ENCODE measurements around the gene NME9.
"Not testable (repeated sequence)": the region's sequence is repeated elsewhere in the genome, so short reads cannot be mapped to it uniquely, and the experiment has no call there.

NME9 gene, protein sequence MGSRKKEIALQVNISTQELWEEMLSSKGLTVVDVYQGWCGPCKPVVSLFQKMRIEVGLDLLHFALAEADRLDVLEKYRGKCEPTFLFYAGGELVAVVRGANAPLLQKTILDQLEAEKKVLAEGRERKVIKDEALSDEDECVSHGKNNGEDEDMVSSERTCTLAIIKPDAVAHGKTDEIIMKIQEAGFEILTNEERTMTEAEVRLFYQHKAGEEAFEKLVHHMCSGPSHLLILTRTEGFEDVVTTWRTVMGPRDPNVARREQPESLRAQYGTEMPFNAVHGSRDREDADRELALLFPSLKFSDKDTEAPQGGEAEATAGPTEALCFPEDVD
- 0 to 0.07 reads per million in 2 donors for total RNA-seq

DNA sequence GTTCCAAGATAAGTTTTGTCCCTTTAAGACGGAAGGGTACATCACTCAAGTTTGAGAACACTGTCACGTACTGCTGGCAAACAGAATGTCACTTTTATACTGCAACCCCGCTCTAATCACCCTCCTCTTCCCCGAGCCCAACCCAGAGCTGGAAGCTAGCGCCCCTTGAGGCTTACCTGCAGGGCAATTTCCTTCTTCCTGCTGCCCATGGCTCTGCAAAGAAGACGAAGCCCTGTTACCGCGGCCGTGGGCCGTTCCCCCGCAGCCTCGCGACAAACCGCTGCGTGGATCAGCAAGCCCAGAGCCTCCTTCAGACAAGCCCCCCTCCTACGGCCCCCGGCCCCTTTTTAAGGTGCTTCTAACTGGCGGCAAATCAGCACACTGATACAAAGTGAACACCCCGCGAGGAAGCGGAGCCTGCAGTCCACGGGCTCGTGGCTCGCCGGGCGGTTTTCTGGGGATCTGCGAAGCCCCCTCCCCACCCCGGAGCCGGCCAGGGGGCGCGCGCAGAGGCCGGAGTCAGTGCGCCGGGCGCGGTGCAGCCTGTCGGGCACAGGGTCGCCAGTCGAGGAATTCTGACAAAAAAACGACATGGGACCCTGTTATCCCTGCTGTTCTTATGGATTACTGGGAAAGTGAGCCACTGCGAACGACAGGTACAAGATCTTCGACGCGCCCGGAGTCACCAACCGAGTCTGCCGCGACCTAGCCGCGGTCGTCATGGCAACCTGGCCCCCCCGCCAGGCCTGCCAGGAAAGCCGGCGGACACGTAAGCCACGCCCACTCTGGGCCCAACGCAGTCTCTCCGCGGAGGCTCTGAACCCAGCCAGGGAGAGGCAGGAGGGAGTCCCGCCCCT lies at the start of gene NME9:
Gene NME9, minus strand, starts transcription at position 725 of the 857 bp plus-strand sequence. Its CDS starts 516 bp downstream, at position 209.
- DNase-seq, result peak; percentile 69 to 92 (median 84)

DNA sequence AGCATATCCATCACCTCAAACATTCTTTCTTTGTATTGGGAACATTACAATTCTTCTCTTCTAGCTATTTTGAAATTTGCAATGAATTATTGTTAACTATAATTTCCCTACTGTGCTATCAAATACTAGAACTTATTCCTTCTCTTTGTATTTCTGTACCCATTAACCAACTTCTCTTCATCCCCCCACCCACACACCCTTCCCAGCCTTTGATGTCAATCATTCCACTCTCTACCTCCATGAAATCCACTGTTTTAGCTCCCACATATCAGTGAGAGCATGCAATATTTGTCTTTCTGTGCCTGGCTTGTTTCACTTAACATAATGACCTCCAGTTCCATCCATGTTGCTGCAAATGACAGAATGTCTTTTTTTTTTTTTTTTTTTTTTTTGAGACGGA lies 49.3 kb upstream of the NME9 start:
- DNase-seq, result no peak

DNA sequence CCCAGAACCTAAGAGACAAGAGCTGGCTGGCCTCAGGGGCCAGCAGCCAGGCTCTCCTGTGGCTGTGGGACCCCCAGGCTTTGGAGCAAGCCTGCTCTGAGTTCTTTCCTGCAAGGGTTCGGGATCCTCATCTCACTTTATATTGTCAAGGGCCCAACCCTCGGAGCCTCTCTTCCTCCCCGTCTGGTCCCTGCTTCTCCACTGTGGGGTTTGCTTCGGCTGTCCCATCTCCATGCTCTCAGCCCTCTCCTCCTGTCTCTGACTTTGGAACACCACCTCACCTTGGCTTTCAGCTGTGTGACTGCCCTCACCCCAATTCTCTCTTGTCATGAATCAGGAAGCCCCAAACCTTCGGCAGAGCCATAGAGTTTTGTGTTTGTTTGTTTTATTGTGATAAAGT lies 48.7 kb upstream of the NME9 start:
- DNase-seq, result no peak

DNA sequence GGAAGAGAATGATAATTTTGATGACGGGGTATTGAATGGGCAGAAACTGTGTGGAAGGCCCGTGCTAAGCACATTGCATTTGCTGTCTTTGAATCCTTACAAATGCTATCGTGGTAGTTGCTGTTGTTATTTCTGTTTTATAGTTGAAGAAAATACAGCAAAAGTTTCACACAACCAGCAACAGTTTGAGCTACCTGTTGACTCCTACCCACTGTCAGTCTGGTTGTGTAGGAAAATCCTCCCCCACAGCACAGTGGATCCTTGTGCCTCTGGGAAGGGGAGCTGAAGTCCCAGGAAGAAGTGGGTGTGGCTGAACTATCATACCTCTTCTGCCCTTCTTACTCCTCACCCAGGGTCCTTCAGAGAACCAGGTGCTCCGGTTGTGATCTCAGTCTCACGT lies 48.2 kb upstream of the NME9 start:
- DNase-seq, result no peak

DNA sequence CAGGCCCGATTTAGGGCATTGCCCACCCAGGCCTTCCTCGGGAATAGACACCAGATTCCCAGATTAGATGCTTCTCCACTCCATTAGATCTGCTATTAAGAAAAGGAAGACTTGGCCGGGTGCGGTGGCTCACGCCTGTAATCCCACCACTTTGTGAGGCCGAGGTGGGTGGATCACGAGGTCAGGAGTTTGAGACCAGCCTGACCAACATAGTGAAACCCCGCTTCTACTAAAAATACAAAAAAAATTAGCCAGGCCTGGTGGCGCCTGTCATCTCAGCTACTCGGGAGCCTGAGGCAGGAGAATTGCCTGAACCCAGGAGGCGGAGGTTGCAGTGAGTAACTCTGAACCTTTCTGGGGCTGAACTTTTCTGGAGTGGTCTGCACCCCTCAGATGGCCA lies 47.6 kb upstream of the NME9 start:
- DNase-seq, result not testable (repeated sequence)

DNA sequence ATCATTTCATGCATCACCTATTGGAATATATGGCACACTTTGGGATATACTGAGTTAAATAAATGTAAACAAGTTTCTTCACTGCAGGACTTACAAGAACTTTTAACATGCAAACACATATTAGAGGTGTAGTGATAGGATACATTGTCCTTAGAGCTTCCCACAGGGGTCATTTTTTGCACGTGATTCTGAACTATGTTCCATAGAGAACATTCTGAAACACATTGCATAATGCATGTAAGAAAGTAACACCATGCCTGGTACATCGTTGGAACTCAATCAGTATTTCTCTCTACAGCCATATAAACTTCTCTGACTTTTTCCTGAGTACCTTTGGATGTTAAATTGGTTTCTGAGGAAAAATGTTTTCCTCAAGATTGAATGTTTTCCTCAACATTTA lies 47.0 kb upstream of the NME9 start:
- no peak for DNase-seq

DNA sequence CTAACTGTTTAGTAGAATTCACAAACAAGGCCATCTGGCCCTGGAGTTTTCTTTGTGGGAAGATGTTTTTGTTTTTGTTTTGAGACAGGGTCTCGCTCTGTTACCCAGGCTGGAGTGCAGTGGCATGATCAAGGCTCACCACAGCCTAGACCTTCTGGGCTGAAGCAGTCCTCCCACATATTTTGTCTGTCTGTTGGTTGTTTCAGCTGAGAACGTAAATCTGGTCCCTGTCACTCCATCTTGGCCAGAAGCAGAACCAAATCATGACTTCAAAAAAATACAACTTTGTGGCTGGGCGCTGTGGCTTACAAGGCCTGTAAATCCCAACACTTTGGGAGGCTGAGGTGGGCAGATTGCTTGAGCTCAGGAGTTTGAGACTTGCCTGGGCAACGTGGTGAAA lies 45.8 kb upstream of the NME9 start:
- DNase-seq, result no peak

DNA sequence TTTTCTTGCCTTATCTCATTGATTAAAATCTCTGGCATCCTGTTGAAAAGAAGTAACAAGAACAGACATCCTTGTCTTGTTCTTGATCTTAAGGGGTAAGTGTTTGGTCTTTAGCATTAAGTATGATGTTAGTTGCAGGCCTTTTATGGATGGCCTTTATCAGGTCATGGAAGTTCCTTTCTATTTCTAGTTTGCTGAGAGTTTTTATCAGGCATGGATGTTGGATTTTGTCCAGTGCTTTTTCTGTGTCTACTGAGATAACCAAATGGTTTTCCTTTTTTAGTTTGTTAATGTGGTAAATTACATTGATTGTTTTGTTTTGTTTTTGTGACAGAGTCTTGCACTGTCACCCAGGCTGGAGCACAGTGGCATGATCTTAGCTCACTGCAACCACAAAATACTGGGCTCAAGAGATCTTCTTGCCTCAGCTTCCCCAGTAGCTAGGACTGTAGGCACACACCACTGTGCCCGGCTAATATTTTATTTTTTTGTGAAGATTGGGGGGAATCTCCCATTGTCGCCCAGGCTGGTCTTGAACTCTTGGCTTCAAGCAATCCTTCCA lies 45.0 kb upstream of the NME9 start:
- DNase-seq, result no peak

DNA sequence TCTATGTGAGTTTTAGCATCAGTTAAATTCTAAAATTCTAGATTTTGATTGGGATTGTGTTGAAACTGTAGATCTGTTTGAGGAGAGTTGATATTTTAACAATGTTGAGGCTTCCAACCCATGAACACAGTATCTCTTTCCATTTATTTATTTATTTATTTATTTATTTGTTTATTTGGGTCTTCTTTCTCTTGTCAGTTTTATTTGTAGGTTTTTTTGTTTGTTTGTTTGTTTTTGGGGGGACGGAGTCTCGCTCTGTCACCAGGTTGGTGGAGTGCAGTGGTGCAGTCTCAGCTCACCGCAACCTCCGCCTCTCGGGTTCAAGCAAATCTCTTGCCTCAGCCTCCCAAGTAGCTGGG lies 44.1 kb upstream of the NME9 start:
- no peak for DNase-seq

DNA sequence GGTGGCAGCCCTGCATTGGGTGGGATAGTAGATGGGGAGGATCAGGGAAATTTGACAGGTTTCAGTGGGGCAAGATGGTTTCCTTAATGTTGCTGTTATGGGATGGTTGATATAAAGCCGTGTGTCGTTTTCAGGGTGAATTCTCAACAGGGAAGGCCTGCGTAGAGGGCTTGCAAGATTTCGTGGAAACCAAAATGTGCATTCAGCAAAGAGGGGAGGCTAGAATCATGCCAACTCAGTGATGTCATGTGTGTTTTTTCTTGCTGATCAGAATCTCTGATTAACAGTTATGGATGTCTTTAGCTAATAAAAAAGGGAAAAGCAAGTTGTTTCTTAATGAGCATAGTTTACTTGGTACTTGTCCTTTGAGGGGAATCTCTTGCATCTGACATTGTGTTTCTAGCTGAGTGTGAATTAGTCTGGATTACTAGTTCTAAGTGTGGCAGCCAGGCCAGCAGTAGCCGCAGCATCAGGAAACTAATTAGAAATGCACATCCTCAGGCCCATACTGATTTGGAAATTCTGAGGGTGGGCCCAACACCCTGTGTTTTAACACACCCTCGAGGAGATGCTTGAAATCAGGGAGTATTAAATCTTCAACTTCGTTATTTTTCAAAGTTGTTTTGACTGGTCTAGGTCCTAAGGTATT lies 43.6 kb upstream of the NME9 start:
- no peak for DNase-seq

DNA sequence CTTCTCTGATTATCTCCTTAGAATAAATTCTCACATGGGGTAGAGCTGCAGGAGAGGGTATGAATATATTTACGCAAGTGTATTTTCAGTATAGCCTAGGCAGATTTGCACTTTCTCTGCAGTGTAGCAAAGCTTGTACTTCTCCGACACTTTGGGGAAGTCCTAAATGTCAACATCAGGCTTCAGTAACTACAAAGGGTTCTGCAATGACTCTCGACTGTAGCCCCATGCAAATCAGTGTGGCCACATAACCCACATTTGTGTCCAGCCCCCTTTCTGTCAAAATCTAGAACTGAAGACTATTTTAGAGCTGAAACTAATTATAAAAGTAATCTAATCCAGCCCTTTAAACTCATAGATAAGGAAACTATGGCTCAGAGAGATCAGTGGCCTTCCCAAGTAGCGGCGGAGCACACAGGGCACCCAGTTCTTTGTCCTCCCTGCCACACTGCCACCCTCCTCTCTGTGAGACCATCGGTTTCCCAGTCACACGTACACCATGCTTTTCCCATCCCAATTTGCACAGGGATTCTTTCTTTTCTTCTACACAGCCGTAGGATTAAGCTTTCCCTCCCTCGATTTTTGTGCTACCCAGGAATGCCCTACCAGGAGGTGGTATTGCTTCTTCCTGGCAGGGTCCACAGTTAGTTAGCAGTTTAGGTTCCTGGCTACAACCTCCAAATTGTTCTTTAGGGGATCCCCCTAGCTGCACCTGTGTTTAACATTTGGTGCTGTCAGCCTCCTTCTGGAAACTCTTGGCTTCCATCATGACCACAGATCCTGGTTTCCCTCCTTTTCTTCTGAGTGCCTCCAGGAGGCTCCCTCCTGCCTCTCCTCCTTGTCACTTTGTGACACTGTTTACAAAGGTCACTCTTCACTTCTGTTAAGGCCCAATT lies 41.7 kb upstream of the NME9 start:
- DNase-seq, result peak in 1 of 5 experiments; percentile 47

DNA sequence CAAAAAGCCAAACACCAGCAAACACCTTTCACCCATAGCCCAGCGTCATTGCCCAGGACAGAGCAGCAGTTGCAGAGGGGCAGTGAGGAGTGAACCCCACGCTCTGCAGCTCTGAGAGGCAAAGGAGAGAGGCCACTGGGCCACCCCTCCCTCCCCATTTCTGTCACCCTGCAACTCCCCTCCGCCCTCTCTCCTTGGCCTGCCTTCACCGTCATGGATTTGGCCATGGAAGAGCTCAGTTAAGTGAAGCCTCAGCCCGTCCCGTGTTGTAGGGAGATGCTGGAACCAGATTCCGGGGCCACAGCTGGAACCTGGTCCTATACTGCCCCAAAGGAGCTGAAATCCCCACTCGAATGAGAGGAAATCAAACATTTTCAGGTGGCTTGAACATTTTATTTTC lies 40.7 kb upstream of the NME9 start:
- no peak for DNase-seq

DNA sequence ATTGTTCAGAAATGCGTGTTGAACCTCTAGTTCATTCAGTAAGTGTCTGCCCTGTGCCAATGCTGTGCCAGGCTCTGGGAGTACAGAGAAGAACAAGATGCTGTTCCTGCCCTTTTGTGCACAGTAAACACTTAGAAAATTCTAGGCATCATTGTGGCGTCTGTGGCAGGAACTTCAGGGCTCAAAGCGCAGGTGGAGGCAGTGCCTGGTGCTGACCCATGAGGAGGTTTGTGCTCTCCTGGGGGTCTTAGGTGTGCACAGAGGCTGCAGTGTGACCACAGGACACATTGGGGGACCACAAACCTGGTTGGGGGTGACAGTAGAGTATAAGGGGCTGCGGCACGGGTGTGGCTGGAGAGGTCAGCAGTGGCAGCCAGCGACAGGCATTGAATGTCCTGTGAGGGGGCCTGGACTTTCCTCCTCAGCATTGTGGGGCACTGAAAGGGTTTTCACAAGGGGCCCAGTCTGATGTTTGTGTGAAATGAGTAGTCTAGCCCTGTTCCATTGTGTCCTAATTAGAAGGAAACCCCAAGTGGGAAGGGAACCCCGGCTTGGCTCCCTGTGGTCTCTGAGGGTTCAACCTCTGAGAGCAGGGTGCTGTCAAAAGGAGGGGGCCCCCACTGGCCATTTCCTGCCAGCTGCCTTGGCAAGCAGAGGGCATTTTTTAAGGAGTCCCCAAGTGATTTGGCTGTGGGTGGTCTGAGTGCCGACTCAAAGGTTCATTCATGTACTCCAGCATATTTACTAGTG lies 39.7 kb upstream of the NME9 start:
- DNase-seq, result no peak

DNA sequence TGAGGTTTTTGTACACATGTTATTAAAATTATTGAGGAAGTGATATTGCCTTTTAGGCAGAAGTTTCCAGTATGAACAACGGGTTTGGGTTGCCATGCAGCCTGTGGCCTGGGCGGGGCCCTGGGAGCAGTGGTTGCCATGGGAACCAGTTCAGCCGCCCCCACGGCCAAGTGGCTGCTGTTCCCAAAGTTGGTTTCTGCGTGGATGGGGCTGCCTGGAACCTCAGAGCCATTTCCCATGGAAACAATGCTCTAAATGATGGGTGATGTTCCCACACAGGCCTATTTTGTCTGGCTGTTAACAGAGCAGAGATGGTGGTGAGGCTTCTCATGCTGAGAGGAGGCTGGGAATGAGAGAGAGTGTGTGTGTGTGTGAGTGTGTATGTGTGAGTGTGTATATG lies 38.3 kb upstream of the NME9 start:
- DNase-seq, result no peak

DNA sequence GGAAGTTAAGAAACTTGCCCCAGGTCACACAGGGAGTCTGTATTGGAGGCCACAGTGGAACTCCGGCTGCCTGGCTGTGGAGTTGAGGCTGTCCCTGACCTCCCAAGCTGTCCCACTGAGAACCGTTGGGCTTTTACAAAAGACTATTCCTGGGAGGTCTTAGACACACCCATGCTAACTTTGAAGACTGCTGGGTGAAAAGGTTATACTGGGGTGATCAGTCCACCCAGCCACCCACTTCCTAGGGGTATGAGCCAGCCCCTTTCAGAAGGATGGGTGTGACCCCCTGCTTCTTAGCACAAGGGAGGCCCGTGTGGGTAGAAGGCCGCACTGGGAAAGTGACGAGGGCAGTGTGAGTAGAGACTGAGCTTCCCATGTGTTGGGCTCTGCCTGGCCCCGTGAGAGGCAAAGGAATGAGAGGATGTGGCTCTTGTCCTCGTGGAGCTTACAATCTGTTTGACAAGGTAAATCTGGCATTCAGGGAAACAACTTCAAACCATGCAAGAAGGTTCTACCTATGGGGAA lies 37.7 kb upstream of the NME9 start:
- DNase-seq, result no peak

DNA sequence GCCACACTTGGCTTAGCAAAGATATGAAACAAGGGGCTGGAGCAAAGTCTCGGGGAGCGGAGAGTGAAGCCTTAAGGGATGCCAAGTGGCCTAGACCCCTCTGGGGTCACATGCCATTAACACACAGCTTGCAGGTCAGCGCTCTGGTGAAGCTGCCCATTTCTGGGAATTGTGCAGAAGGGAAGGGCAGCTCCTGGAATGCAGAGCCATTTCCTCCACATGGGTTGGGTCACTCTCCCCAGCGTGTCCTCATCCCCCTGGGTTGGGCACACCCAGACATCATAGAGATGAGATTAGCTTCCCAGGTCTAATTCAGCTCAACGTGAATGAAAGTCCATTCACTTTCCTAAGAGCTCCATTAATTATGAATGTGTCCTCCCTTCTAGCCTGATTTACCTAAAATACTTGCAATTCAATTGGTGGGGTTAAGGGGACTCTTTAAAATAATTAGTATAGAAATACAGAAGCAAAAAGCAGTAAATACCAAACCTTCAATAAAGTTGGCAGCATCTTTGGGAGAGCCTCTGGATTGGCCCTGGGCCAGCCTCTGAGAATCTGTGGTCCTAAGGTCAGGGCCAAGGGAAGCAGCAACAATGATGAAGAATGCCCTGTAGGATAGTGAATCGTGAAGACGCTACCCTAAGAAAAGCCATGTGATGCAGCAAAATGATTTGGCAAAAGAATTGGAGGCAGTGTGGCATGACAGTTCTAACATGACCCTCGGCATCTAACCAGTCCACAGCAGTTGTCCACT lies 36.5 kb upstream of the NME9 start:
- no peak for DNase-seq

DNA sequence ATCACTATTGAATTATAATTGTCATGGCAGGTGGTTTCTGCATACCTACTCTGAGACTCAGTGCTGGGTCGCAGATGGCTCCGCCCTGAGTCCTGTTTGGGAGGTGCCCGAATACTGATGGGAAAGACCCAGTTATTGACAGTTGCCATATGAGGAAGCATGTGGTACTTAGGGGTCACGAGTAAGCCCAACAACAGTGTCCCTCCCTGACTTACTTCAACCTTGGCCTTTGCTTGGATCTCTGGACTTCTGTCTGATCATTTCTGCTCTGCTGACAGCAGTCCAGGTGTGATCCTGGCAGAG lies 35.6 kb upstream of the NME9 start:
- DNase-seq, result no peak

DNA sequence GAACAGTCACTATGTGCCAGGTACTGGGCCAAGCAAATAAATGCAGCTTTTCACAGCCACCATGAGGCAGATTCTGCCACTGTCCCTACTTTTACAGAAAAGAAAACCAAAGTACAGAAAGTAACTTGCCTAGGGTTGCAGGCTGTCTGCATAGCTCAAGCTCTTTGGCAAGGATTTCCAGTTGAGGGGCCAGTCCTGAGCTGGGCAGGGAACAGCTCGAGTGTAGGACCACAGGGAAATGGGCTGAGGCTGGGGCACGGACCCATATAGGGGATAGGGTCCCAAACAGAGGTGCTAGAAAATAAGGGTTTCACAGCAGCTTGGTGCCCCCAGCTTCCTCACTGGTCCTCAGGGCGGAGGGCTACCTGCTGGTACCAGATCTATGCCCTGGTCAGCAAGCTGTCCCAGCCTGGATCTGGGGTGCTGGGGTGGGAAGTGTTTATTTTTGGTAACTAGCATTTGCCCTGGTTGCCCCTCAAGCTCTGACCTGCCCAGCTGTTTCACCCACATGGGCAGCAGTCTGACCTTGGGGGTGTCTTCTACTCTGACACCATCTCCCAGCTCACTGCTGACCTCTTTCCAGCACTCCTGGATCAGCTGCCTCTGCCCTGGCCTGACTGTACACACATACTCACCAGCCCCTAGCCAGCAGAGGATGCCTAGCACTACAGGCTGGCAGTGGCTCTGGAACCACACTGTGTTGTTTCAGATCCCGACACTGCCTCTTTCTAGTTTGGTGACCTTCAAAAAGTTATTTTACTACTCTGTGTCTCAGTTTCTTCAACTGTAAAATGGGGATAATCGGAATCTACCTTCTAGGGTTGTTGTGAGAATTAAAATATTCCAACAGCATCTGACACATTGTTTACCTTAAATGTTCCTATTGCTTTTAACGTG lies 35.0 kb upstream of the NME9 start:
- DNase-seq, result no peak

DNA sequence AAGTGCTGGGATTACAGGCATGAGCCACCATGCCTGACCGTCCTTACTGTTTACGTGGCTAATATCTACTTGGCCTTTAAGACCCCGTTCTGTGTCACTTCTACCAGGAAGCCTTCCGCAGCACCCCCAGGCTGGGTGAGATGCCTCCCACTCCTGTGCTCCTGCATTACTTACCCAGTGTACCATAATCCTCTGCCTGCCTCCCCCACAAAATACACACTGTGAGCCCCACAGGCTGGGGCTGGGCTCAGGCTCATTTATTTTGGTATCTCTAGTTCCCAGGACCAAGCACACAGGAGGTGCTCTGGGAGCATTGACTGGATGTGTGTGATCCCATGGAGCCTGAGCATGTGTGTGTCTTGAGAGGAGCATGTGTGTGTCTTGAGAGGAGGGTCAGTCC lies 33.7 kb upstream of the NME9 start:
- no peak for DNase-seq

DNA sequence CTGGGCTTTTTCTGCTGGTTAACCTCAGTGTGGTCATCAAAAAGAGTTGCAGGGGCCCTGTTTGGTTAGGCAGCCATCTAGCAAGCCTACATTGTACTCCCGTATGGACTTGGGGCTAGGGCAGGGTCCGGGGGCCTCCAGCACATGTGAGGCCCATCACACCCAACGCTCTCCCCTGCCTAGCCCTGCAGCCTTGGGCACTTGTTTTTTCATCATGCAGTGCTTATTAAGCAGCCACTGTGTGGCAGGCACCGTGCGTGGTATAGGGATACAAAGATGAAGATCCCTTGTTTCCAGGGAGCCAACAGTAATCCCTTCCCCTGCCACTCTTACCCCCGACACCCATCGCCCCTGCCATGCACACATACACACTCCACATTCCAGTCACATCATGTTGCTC lies 32.9 kb upstream of the NME9 start:
- DNase-seq, result no peak
